LNCAP (cell line): ENCODE measurements around the gene MRPL52.

Source experiments
- CTCF ChIP-seq: fragments of 450-650 bp; IDR thresholded peaks from 2 replicates; pipeline ENCODE4 v1.5.1; 2017; ENCODE audit warnings: mild to moderate bottlenecking

The MRPL52 gene

GRCh38 chr14:22824711-22825359 is 4.9 kb upstream of the MRPL52 start:
- TF ChIP-seq CTCF = no peak

- TF ChIP-seq CTCF = no peak
Measured at GRCh38 chr14:22830443-22831010, 840 bp downstream of the MRPL52 start.

GRCh38 chr14:22835505-22835904 is 5.8 kb downstream of the MRPL52 start:
- TF ChIP-seq CTCF = no peak

- no peak for TF ChIP-seq CTCF
Measured at GRCh38 chr14:22836301-22837113, 6.8 kb downstream of the MRPL52 start, which contains the start of gene MMP14. MMP14 (plus strand) TSS chr14:22836585; CDS start chr14:22836818, 233 bp downstream.

GRCh38 chr14:22837114-22837749 is 7.5 kb downstream of the MRPL52 start:
- TF ChIP-seq CTCF = no peak

GRCh38 chr14:22837750-22838538 is 8.3 kb downstream of the MRPL52 start:
- no peak for TF ChIP-seq CTCF

GRCh38 chr14:22838631-22839041 is 8.9 kb downstream of the MRPL52 start:
- TF ChIP-seq CTCF = no peak
